HCT116 (cell line): ENCODE data around the gene LRRTM3. TPM values are rescaled to one million over a fixed set of nuclear protein-coding genes. Genes with fewer than 3 reads are reported as not detected.

ENCODE experiments used
- ATAC-seq: fragments of 200-7000 bp; cut with Tn5 transposase; 2 replicates; pipeline ENCODE4 v1.9.1; 2020; ENCODE audit warnings: mild to moderate bottlenecking, moderate library complexity
- BruUV-seq: library from RNA; stranded (reverse); fragments of 400-500 nt; replicated peaks from 2 replicates; lab custom pipeline; 2021; lab: Mats Ljungman, UMichigan
- CTCF ChIA-PET: fragments of 300-600 bp; sonication (Branson Sonifier 250); formaldehyde crosslinking; loops from one replicate; lab custom pipeline; 2021; ENCODE audit warnings: antibody characterized with exemption; lab: Charles Lee
- POLR2A ChIA-PET: fragments of 300-600, 350-600 bp; sonication (Branson Sonifier 250); formaldehyde crosslinking; loops from one replicate; lab custom pipeline; 2021; ENCODE audit warnings: antibody characterized with exemption; lab: Charles Lee
- RAD21 ChIA-PET, 2 experiments: fragments of 300-600 bp; sonication (Branson Sonifier 250); formaldehyde crosslinking; loops; one replicate each; lab custom pipeline; 2023; ENCODE audit warnings: low total read pairs in 2 of 2; ENCODE audit not compliant: uncharacterized antibody in 2 of 2, unreplicated experiment in 2 of 2, low non-redundant PET in 1 of 2; lab: Charles Lee
- DNase-seq: peaks from one replicate; pipeline ENCODE4 v3.0.0-alpha.2; 2010; ENCODE audit warnings: low read depth, low spot score
- H2AFZ ChIP-seq: fragments of 200-600 bp; shearing (Covaris generic), sonication (generic); 2 replicates; pipeline ENCODE4 v1.6.1; 2017; ENCODE audit warnings: low read depth, mixed run types, mixed read lengths, antibody characterized with exemption, low read length; ENCODE audit not compliant: poor library complexity, severe bottlenecking
- H3K27ac ChIP-seq: 2 replicates; pipeline ENCODE4 v1.5.1; 2012; ENCODE audit warnings: low read depth, low read length
- H3K27me3 ChIP-seq: fragments of 200-600 bp; sonication (generic); 2 replicates; pipeline ENCODE4 v1.6.1; 2016; ENCODE audit warnings: mixed run types, low read length, mixed read lengths; ENCODE audit not compliant: insufficient read depth
- H3K36me3 ChIP-seq, 2 experiments: fragments of 200-500 bp in 1 of 2; fragments of 200-600 bp in 1 of 2; sonication (Bioruptor generic) in 1 of 2; sonication (generic) in 1 of 2; 2 replicates each; pipeline versions ENCODE4 v1.5.1 to v1.6.1; 2014 to 2016; ENCODE audit warnings: low read length in 2 of 2, inconsistent platforms in 1 of 2, mixed read lengths in 1 of 2, mixed run types in 1 of 2; ENCODE audit not compliant: insufficient read depth in 2 of 2, control insufficient read depth in 1 of 2
- H3K4me1 ChIP-seq, 2 experiments: fragments of 200-600 bp in 1 of 2; sonication (generic) in 1 of 2; 2 replicates each; pipeline versions ENCODE4 v1.5.1 to v1.6.1; 2012 to 2017; ENCODE audit warnings: low read length in 2 of 2, inconsistent platforms in 1 of 2, mild to moderate bottlenecking in 1 of 2, mixed read lengths in 1 of 2, mixed run types in 1 of 2, moderate library complexity in 1 of 2; ENCODE audit not compliant: insufficient read depth in 2 of 2, control insufficient read depth in 1 of 2
- H3K4me2 ChIP-seq: fragments of 200-600 bp; sonication (generic); 2 replicates; pipeline ENCODE4 v1.6.1; 2017; ENCODE audit warnings: mixed run types, low read length, mixed read lengths
- H3K4me3 ChIP-seq, 2 experiments: fragments of 200-600 bp in 1 of 2; sonication (generic) in 1 of 2; replicated peaks in 1 of 2; 2 replicates each; pipeline ENCODE4 v1.5.1; 2011 to 2016; ENCODE audit warnings: low read length in 2 of 2, control low read depth in 1 of 2, low read depth in 1 of 2, mild to moderate bottlenecking in 1 of 2, mixed read lengths in 1 of 2, mixed run types in 1 of 2
- H3K79me2 ChIP-seq: fragments of 200-600 bp; sonication (generic); 2 replicates; pipeline ENCODE4 v1.6.1; 2017; ENCODE audit warnings: mild to moderate bottlenecking, mixed run types, low read length, moderate library complexity, mixed read lengths; ENCODE audit not compliant: insufficient read depth
- H3K9ac ChIP-seq: fragments of 200-600 bp; sonication (generic); 2 replicates; pipeline ENCODE4 v1.6.1; 2016; ENCODE audit warnings: low read length, mixed read lengths
- H3K9me2 ChIP-seq: fragments of 200-600 bp; sonication (generic), shearing (Covaris generic); 2 replicates; pipeline ENCODE4 v1.6.1; 2017; ENCODE audit warnings: mixed run types, mild to moderate bottlenecking, moderate library complexity; ENCODE audit not compliant: insufficient read depth
- H3K9me3 ChIP-seq, 2 experiments: fragments of 200-500 bp in 1 of 2; fragments of 200-600 bp in 1 of 2; sonication (Bioruptor generic) in 1 of 2; sonication (generic) in 1 of 2; 2 replicates each; pipeline ENCODE4 v1.6.1; 2014 to 2017; ENCODE audit warnings: low read length in 2 of 2, mixed read lengths in 2 of 2, inconsistent platforms in 1 of 2, low read depth in 1 of 2, mild to moderate bottlenecking in 1 of 2, mixed run types in 1 of 2, moderate library complexity in 1 of 2; ENCODE audit not compliant: control insufficient read depth in 1 of 2, insufficient read depth in 1 of 2
- H4K20me1 ChIP-seq: fragments of 200-600 bp; sonication (generic), shearing (Covaris generic); 2 replicates; pipeline ENCODE4 v1.6.1; 2017; ENCODE audit warnings: mixed run types, mild to moderate bottlenecking, moderate library complexity; ENCODE audit not compliant: insufficient read depth
- CBX3 ChIP-seq: IDR thresholded peaks from 2 replicates; pipeline ENCODE4 v1.6.1; 2012; ENCODE audit warnings: low read depth
- EGR1 ChIP-seq: IDR thresholded peaks from 2 replicates; pipeline ENCODE4 v1.6.1; 2012; ENCODE audit warnings: low read depth
- ELF1 ChIP-seq: IDR thresholded peaks from 2 replicates; pipeline ENCODE4 v1.6.1; 2012; ENCODE audit warnings: low read depth, borderline replicate concordance
- EZH2 ChIP-seq: fragments of 200-600 bp; sonication (generic); IDR thresholded peaks from 2 replicates; pipeline ENCODE4 v1.6.1; 2017; ENCODE audit warnings: antibody characterized with exemption, mixed run types
- FOSL1 ChIP-seq: IDR thresholded peaks from 2 replicates; pipeline ENCODE4 v1.6.1; 2012; ENCODE audit warnings: low read depth
- MAX ChIP-seq: IDR thresholded peaks from 2 replicates; pipeline ENCODE4 v1.6.1; 2012
- RAD21 ChIP-seq: IDR thresholded peaks from 2 replicates; pipeline ENCODE4 v1.6.1; 2012; ENCODE audit warnings: low read depth, mild to moderate bottlenecking
- REST ChIP-seq: IDR thresholded peaks from 2 replicates; pipeline ENCODE4 v1.6.1; 2012; ENCODE audit warnings: low read depth
- SP1 ChIP-seq: IDR thresholded peaks from 2 replicates; pipeline ENCODE4 v1.6.1; 2012; ENCODE audit warnings: low read depth
- SRF ChIP-seq: IDR thresholded peaks from 2 replicates; pipeline ENCODE4 v1.6.1; 2012; ENCODE audit warnings: low read depth
- YY1 ChIP-seq: IDR thresholded peaks from 2 replicates; pipeline ENCODE4 v1.6.1; 2011; ENCODE audit warnings: low read length, low read depth, moderate library complexity, mild to moderate bottlenecking; ENCODE audit not compliant: insufficient replicate concordance; ENCODE audit errors: extremely low read depth
- ZFX ChIP-seq: fragments of 450-650 bp; IDR thresholded peaks from 2 replicates; pipeline ENCODE4 v1.6.1; 2017
- ZNF274 ChIP-seq: fragments of 200-500 bp; sonication (Bioruptor generic); IDR thresholded peaks from 2 replicates; pipeline ENCODE4 v1.6.1; 2014; ENCODE audit warnings: mild to moderate bottlenecking, low read depth, low read length, inconsistent platforms
- intact Hi-C: fragments of 100-400 bp; cut with micrococcal nuclease; formaldehyde crosslinking; loops from 2 replicates; pipeline ENCODE4 v1.10.0; 2022
- total RNA-seq: library from RNA; stranded (reverse); gene quantifications from one replicate; pipeline ENCODE4 v1.2.1, GENCODE V29; 2021; ENCODE audit not compliant: unreplicated experiment
- TF ChIP-seq, protein P1 (sequence below): IDR thresholded peaks from 2 replicates; pipeline ENCODE4 v1.6.1; 2012

The LRRTM3 gene
- total RNA-seq, 1 experiment from 2014 or later = not detected

GRCh38 chr10:66927251-66927935, 1.6 kb downstream of the LRRTM3 start:
- no peak for ATAC-seq
- POLR2A ChIA-PET = no interaction called here
- Histone ChIP-seq H2AFZ (no peak overlapping the region), H4K20me1 (no peaks in the 10 kb centered on the region), H3K27ac (no peak overlapping the region), H3K36me3 (no peaks in the 10 kb centered on the region)
- DNase-seq = no peak
- TF ChIP-seq SP1 = no peak
- no peak for TF ChIP-seq FOSL1
- no peak for TF ChIP-seq EGR1
- no peak for TF ChIP-seq ELF1
- TF ChIP-seq, all 23 proteins: peak for 0
- no TSS peak for BruUV-seq
- RAD21 ChIA-PET = no interaction called here
- Histone ChIP-seq H3K9me2 (no peaks in the 10 kb centered on the region), H3K27me3 (no peaks in the 10 kb centered on the region; the same call in 1 of the 2 replicates), H3K9ac (no peak overlapping the region), H3K79me2 (no peaks in the 10 kb centered on the region), H3K4me2 (no peak overlapping the region), H3K4me3 (no peak overlapping the region), H3K4me1 (no peaks in the 10 kb centered on the region), H3K9me3 (no peaks in the 10 kb centered on the region)
- CTCF ChIA-PET = interaction anchor here (0.6 kb wide), 1 partner anchor 553 kb away, joined by 3 read pairs; no protein-coding TSS in a partner anchor
- intact Hi-C loops = loop anchor here (10.0 kb wide), 1 partner anchor 293 kb away; no protein-coding TSS in a partner anchor

- POLR2A ChIA-PET = no interaction called here
- TF ChIP-seq ZNF274 (no peak), EGR1 (no peak), MAX (no peak), ZFX (no peak), RAD21 (no peak), ELF1 (no peak), FOSL1 (no peak), REST (no peak), EZH2 (no peak), CBX3 (no peak), SRF (no peak), YY1 (no peak)
- TF ChIP-seq, protein P1, sequence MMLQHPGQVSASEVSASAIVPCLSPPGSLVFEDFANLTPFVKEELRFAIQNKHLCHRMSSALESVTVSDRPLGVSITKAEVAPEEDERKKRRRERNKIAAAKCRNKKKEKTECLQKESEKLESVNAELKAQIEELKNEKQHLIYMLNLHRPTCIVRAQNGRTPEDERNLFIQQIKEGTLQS = no peak
Observed at GRCh38 chr10:66927971-66928770, 2.3 kb downstream of the LRRTM3 start.

More at GRCh38 chr10:66927971-66928770, 2.3 kb downstream of the LRRTM3 start:
- Histone ChIP-seq H2AFZ (no peak overlapping the region), H3K4me1 (no peaks in the 10 kb centered on the region), H3K9me2 (no peaks in the 10 kb centered on the region), H3K36me3 (no peaks in the 10 kb centered on the region), H4K20me1 (no peaks in the 10 kb centered on the region), H3K4me2 (no peak overlapping the region), H3K27me3 (no peaks in the 10 kb centered on the region; the same call in 1 of the 2 replicates), H3K27ac (no peak overlapping the region), H3K9me3 (no peaks in the 10 kb centered on the region), H3K4me3 (no peak overlapping the region), H3K79me2 (no peaks in the 10 kb centered on the region), H3K9ac (no peak overlapping the region)
- ChIA-PET RAD21 (no interaction called here), CTCF (no interaction called here)
- intact Hi-C loops = loop anchor here (10.0 kb wide), 1 partner anchor 293 kb away; no protein-coding TSS in a partner anchor
- DNase-seq = no peak
- ATAC-seq = no peak
- no TSS peak for BruUV-seq
